Hepatocyte (in vitro differentiated cells): ENCODE results near the gene STYK1. TPM values are rescaled to one million over a fixed set of nuclear protein-coding genes. Genes with fewer than 3 reads are reported as not detected.

Source experiments
- DNase-seq: peaks from one replicate; pipeline ENCODE4 v3.0.0-alpha.2; 2016; ENCODE audit warnings: low spot score
- H2AFZ ChIP-seq: fragments of 200-600 bp; sonication (generic); 2 replicates; pipeline ENCODE4 v1.6.0; 2016; ENCODE audit warnings: antibody characterized with exemption, mild to moderate bottlenecking
- H3K27ac ChIP-seq: fragments of 200-600 bp; sonication (generic); 2 replicates; pipeline ENCODE4 v1.5.1; 2016; ENCODE audit warnings: mild to moderate bottlenecking
- H3K27me3 ChIP-seq: fragments of 200-600 bp; sonication (generic); 2 replicates; pipeline ENCODE4 v1.6.1; 2016
- H3K36me3 ChIP-seq: fragments of 200-600 bp; sonication (generic); replicated peaks from 2 replicates; pipeline ENCODE4 v1.5.1; 2016; ENCODE audit warnings: low read depth; ENCODE audit not compliant: insufficient read depth
- H3K4me1 ChIP-seq: fragments of 200-600 bp; sonication (generic); 2 replicates; pipeline ENCODE4 v1.5.1; 2016; ENCODE audit warnings: mild to moderate bottlenecking, moderate library complexity; ENCODE audit not compliant: insufficient read depth
- H3K4me2 ChIP-seq: fragments of 200-600 bp; sonication (generic); 2 replicates; pipeline ENCODE4 v1.6.0; 2016
- H3K4me3 ChIP-seq: fragments of 200-600 bp; sonication (generic); 2 replicates; pipeline ENCODE4 v1.5.1; 2016; ENCODE audit warnings: mild to moderate bottlenecking
- H3K79me2 ChIP-seq: fragments of 200-600 bp; sonication (generic); 2 replicates; pipeline ENCODE4 v1.6.0; 2017; ENCODE audit warnings: mild to moderate bottlenecking
- H3K9me2 ChIP-seq: fragments of 200-600 bp; sonication (generic); replicated peaks from 2 replicates; pipeline ENCODE4 v1.6.0; 2017; ENCODE audit warnings: mild to moderate bottlenecking; ENCODE audit not compliant: insufficient read depth
- H3K9me3 ChIP-seq: fragments of 200-600 bp; sonication (generic); 2 replicates; pipeline ENCODE4 v1.5.1; 2016; ENCODE audit warnings: low read depth, mild to moderate bottlenecking
- H4K20me1 ChIP-seq: fragments of 200-600 bp; sonication (generic); 2 replicates; pipeline ENCODE4 v1.6.0; 2016; ENCODE audit warnings: mild to moderate bottlenecking; ENCODE audit not compliant: insufficient read depth, poor library complexity, severe bottlenecking
- EZH2 ChIP-seq: fragments of 200-600 bp; sonication (generic); IDR thresholded peaks from 2 replicates; pipeline ENCODE4 v1.6.1; 2016; ENCODE audit warnings: antibody characterized with exemption, mild to moderate bottlenecking, borderline replicate concordance
- EZH2phosphoT487 ChIP-seq: fragments of 200-600 bp; sonication (generic); IDR thresholded peaks from one replicate; pipeline ENCODE4 v1.6.1; 2018; ENCODE audit warnings: antibody characterized with exemption, mild to moderate bottlenecking, low read depth, moderate library complexity; ENCODE audit not compliant: unreplicated experiment, severe bottlenecking
- WGBS: methylation state at CpG from one replicate; pipeline ENCODE4 v1.1.6; 2016; ENCODE audit warnings: low lambda C conversion rate; ENCODE audit errors: missing lambda C conversion rate; 5-methylcytosine and 5-hydroxymethylcytosine counted together
- polyA plus RNA-seq: library from polyadenylated mRNA; unstranded; fragments of >200 nt; fragmentation: Nextera tagmentation; extraction: Ambion mirVana; gene quantifications from 2 replicates; pipeline ENCODE4 v1.2.1, GENCODE V29; 2016
- total RNA-seq: library from RNA; depleted of rRNA; stranded (reverse); fragments of >200 nt; gene quantifications from 2 replicates; pipeline ENCODE4 v1.2.3, GENCODE V29; 2014
- TF ChIP-seq, protein P1 (sequence below): fragments of 200-600 bp; sonication (generic); IDR thresholded peaks from 2 replicates; pipeline ENCODE4 v1.5.1; 2016; ENCODE audit warnings: antibody characterized with exemption, mild to moderate bottlenecking; ENCODE audit not compliant: poor library complexity

The STYK1 gene
- total and polyA plus RNA-seq, 2 experiments from 2014 or later, result 0.58 to 3.6 TPM

DNA sequence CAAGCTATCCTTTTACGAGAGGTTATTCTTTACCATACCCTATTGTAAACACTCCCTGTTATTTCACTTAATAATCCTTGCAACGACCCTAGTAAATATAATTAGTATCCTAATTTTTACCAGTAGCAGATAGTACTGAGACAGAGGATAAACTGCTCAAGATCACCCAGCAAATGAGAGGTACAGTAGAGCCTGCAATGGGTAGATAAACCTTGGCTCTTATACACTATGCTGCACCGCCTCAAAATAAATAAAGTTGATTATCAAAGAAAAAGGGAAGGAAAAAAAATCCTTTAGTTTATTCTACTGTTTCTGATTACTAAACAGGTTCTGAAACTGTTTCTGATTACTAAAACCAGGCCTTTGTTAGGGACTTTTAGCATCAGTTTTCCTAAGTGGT lies 26.7 kb upstream of the STYK1 start:
- Histone ChIP-seq H3K4me3 (no peak overlapping the region), H3K4me1 (no peaks in the 10 kb centered on the region), H3K9me3 (no peaks in the 10 kb centered on the region), H3K27ac (no peak overlapping the region), H3K36me3 (peaks cover 4% of the 10 kb centered on the region), H3K4me2 (no peak overlapping the region), H3K27me3 (no peaks in the 10 kb centered on the region), H3K79me2 (peaks cover 4% of the 10 kb centered on the region), H3K9me2 (no peaks in the 10 kb centered on the region), H4K20me1 (no peaks in the 10 kb centered on the region), H2AFZ (no peak overlapping the region)
- 86% methylated on average over 3 of the region's 3 CpGs for WGBS
- no peak for DNase-seq
- TF ChIP-seq, protein P1, sequence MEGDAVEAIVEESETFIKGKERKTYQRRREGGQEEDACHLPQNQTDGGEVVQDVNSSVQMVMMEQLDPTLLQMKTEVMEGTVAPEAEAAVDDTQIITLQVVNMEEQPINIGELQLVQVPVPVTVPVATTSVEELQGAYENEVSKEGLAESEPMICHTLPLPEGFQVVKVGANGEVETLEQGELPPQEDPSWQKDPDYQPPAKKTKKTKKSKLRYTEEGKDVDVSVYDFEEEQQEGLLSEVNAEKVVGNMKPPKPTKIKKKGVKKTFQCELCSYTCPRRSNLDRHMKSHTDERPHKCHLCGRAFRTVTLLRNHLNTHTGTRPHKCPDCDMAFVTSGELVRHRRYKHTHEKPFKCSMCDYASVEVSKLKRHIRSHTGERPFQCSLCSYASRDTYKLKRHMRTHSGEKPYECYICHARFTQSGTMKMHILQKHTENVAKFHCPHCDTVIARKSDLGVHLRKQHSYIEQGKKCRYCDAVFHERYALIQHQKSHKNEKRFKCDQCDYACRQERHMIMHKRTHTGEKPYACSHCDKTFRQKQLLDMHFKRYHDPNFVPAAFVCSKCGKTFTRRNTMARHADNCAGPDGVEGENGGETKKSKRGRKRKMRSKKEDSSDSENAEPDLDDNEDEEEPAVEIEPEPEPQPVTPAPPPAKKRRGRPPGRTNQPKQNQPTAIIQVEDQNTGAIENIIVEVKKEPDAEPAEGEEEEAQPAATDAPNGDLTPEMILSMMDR, result no peak
- TF ChIP-seq EZH2, result no peak
- no peak for TF ChIP-seq EZH2phosphoT487

DNA sequence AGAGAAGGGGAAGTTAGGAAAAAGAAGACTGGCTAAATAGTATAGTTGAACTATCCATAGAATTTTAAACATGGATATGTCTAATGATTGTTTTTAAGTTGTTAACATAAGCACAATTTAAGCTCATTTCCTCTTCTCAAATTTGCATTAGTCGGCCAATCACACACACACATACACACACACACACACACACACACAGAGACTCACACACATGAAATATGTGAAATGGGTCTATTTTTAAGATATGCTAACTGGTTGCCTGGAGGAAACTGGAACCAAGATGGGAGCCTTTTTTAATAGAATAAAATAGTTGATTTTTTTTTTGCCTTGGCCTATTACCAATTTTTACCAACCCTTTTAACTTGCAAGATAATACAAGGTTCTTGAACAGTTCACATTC lies 24.0 kb upstream of the STYK1 start:
- H3K4me1 ChIP-seq, result no peaks in the 10 kb centered on the region
- H3K36me3 ChIP-seq, result peaks cover 4% of the 10 kb centered on the region
- no peaks in the 10 kb centered on the region for H3K9me2 ChIP-seq
- no peak overlapping the region for H3K27ac ChIP-seq
- no peaks in the 10 kb centered on the region for H3K27me3 ChIP-seq
- no peaks in the 10 kb centered on the region for H3K79me2 ChIP-seq
- no peaks in the 10 kb centered on the region for H4K20me1 ChIP-seq
- TF ChIP-seq EZH2phosphoT487 (no peak), EZH2 (no peak)
- TF ChIP-seq, protein P1, result no peak
- no peak overlapping the region for H3K4me3 ChIP-seq
- 93% methylated on average over 1 of the region's 1 CpG for WGBS
- H2AFZ ChIP-seq, result no peak overlapping the region
- H3K4me2 ChIP-seq, result no peak overlapping the region
- H3K9me3 ChIP-seq, result no peaks in the 10 kb centered on the region
- DNase-seq, result no peak

DNA sequence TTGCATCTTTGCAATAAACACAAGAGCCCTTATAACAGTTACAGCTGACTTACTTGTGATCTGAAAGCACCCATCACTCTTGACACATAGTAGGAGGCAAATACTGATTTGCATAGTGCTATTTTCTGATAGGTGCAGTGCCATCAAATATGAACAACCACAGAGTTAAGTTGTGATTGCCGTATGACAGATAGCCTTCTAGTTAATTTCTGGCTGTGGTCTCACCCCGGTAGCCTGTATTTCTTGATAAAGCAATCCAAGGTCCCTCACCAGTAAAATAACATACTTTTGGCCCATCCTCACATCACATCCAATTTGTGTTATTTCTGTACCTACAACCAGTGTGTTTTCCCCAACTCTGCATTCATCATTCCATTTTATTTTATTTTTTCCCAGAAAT lies 23.3 kb upstream of the STYK1 start:
- Histone ChIP-seq H3K4me1 (no peaks in the 10 kb centered on the region), H3K4me2 (no peak overlapping the region), H4K20me1 (no peaks in the 10 kb centered on the region), H3K27ac (no peak overlapping the region), H3K27me3 (no peaks in the 10 kb centered on the region), H3K79me2 (no peaks in the 10 kb centered on the region), H3K9me2 (no peaks in the 10 kb centered on the region), H3K36me3 (peaks cover 4% of the 10 kb centered on the region), H3K9me3 (no peaks in the 10 kb centered on the region), H2AFZ (no peak overlapping the region), H3K4me3 (no peak overlapping the region)
- no peak for DNase-seq
- WGBS, result 100% methylated on average over 2 of the region's 2 CpGs
- TF ChIP-seq EZH2phosphoT487 (no peak), EZH2 (no peak)
- TF ChIP-seq, protein P1, result no peak

DNA sequence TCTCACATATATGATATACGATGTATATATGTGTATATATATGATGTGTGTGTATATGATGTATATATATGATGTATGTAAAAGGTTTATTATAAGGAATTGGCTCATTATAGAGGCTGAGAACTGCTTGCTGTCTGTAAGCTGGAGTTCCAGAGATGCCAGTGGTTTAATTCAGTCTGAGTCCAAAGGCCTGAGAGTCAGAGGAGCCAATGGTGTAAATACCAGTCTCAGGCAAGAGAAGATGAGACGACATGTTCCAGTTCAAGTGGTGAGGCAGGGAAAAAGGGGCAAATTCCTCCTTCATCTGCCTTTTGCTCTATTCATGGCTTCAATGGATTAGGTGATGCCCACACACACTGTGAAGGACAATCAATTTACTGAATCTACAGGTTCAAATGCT lies 17.1 kb upstream of the STYK1 start:
- no peaks in the 10 kb centered on the region for H3K27me3 ChIP-seq
- TF ChIP-seq EZH2phosphoT487 (no peak), EZH2 (no peak)
- TF ChIP-seq, protein P1, result no peak
- H3K4me3 ChIP-seq, result no peak overlapping the region

More for the DNA sequence above, 17.1 kb upstream of the STYK1 start:
- H3K27ac ChIP-seq, result no peak overlapping the region
- no peaks in the 10 kb centered on the region for H3K4me1 ChIP-seq
- no peaks in the 10 kb centered on the region for H3K79me2 ChIP-seq
- WGBS, result 100% methylated on average over 2 of the region's 2 CpGs
- no peaks in the 10 kb centered on the region for H3K9me2 ChIP-seq
- H4K20me1 ChIP-seq, result no peaks in the 10 kb centered on the region
- no peak overlapping the region for H3K4me2 ChIP-seq
- no peak overlapping the region for H2AFZ ChIP-seq
- H3K9me3 ChIP-seq, result no peaks in the 10 kb centered on the region
- DNase-seq, result no peak
- H3K36me3 ChIP-seq, result no peaks in the 10 kb centered on the region
